ENCODE measurements around the gene ITPRID1. TPM values are rescaled to one million over a fixed set of nuclear protein-coding genes. Genes with fewer than 3 reads are reported as not detected.

The ITPRID1 gene
- total and polyA plus RNA-seq, 2 of the 8 experiments (the other 6 are each of a cell fraction or from before 2014, with no cell fraction given): 0.09 to 0.47 TPM

DNA sequence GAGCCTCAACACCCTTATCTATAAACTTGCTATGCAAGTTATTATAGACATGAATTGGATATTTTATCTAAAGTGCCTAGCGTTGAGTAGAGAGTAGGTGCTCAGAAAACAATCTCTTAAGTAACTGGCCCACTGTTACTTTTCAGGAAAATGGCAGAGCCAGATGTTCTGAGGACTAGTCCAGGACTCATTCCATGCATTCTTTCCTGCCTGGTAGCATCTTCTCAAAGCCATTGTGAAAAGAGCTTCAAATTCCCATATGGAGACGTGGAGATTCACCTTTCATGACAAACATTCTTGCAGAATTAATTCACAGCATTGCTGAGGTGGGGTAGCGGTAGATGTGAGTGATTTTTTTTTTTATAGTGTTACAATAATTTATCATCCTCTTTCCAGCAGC lies 35.9 kb upstream of the ITPRID1 start (continued):
- no peak for TF ChIP-seq CBX5 (IDR thresholded peaks at IDR 0.05; ENCODE audit: low read depth, low read length)
- no peak for TF ChIP-seq TBP (IDR thresholded peaks at IDR 0.05; ENCODE audit: low read depth, low read length)
